ENCODE results near the gene C12orf43.

DNA sequence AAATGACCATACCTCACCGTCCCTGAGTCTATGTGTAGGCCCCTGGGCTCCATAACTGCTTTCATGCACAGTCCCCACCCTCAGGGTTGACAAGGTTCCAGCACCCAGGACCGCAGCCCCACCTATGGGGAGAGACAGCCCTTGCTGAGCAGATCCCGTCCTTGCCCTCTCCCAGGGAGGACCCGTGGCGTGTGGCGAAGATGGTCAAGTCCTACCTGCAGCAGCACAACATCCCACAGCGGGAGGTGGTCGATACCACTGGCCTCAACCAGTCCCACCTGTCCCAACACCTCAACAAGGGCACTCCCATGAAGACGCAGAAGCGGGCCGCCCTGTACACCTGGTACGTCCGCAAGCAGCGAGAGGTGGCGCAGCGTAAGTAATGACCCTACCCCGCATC is 27.6 kb downstream of the C12orf43 start:
- TF ChIP-seq ZBTB1 (tag by site-specific recombination; IDR thresholded peaks at IDR 0.05): no peak
- TF ChIP-seq, protein P1, sequence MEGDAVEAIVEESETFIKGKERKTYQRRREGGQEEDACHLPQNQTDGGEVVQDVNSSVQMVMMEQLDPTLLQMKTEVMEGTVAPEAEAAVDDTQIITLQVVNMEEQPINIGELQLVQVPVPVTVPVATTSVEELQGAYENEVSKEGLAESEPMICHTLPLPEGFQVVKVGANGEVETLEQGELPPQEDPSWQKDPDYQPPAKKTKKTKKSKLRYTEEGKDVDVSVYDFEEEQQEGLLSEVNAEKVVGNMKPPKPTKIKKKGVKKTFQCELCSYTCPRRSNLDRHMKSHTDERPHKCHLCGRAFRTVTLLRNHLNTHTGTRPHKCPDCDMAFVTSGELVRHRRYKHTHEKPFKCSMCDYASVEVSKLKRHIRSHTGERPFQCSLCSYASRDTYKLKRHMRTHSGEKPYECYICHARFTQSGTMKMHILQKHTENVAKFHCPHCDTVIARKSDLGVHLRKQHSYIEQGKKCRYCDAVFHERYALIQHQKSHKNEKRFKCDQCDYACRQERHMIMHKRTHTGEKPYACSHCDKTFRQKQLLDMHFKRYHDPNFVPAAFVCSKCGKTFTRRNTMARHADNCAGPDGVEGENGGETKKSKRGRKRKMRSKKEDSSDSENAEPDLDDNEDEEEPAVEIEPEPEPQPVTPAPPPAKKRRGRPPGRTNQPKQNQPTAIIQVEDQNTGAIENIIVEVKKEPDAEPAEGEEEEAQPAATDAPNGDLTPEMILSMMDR (tag by site-specific recombination; IDR thresholded peaks at IDR 0.05): no peak
- no peak for TF ChIP-seq TRIM28 (IDR thresholded peaks at IDR 0.05; ENCODE audit: borderline replicate concordance, low read length)
- TF ChIP-seq GLIS2 (tag by site-specific recombination; IDR thresholded peaks at IDR 0.05): no peak
- TF ChIP-seq ZNF274 (IDR thresholded peaks at IDR 0.05; ENCODE audit: low read length): no peak
- no peak for TF ChIP-seq ZNF274 (tag by site-specific recombination; IDR thresholded peaks at IDR 0.05; ENCODE audit: borderline replicate concordance)
- TF ChIP-seq TCF7L2 (IDR thresholded peaks at IDR 0.05; ENCODE audit: borderline replicate concordance, low read depth, low read length): no peak
- TF ChIP-seq, protein P2, sequence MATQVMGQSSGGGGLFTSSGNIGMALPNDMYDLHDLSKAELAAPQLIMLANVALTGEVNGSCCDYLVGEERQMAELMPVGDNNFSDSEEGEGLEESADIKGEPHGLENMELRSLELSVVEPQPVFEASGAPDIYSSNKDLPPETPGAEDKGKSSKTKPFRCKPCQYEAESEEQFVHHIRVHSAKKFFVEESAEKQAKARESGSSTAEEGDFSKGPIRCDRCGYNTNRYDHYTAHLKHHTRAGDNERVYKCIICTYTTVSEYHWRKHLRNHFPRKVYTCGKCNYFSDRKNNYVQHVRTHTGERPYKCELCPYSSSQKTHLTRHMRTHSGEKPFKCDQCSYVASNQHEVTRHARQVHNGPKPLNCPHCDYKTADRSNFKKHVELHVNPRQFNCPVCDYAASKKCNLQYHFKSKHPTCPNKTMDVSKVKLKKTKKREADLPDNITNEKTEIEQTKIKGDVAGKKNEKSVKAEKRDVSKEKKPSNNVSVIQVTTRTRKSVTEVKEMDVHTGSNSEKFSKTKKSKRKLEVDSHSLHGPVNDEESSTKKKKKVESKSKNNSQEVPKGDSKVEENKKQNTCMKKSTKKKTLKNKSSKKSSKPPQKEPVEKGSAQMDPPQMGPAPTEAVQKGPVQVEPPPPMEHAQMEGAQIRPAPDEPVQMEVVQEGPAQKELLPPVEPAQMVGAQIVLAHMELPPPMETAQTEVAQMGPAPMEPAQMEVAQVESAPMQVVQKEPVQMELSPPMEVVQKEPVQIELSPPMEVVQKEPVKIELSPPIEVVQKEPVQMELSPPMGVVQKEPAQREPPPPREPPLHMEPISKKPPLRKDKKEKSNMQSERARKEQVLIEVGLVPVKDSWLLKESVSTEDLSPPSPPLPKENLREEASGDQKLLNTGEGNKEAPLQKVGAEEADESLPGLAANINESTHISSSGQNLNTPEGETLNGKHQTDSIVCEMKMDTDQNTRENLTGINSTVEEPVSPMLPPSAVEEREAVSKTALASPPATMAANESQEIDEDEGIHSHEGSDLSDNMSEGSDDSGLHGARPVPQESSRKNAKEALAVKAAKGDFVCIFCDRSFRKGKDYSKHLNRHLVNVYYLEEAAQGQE (tag by site-specific recombination; IDR thresholded peaks at IDR 0.05): no peak
- no peak for TF ChIP-seq ZNF777 (tag by site-specific recombination; IDR thresholded peaks at IDR 0.05; ENCODE audit: borderline replicate concordance)
